Gastrocnemius medialis (tissue), 4 donors: ENCODE data around the gene MDM2. TPM values are rescaled to one million over a fixed set of nuclear protein-coding genes. Genes with fewer than 3 reads are reported as not detected.

ENCODE experiments used
- ATAC-seq, 2 donors: fragments of 150-250 bp; one replicate each; pipeline ENCODE4 v1.9.1; 2016
- DNase-seq, 2 donors: peaks; one replicate each; pipeline ENCODE4 v3.0.0-alpha.2; 2019
- H3K27ac ChIP-seq, 4 donors: fragments of 200-600 bp; sonication (generic); 1 replicate in 1 of 4; 2 replicates in 3 of 4; pipeline ENCODE4 v1.5.1; 2016 to 2018; ENCODE audit warnings: mild to moderate bottlenecking in 2 of 4, moderate library complexity in 1 of 4
- H3K27me3 ChIP-seq, 3 donors: fragments of 200-600 bp; sonication (generic) in 2 of 3; 1 replicate in 1 of 3; 2 replicates in 2 of 3; pipeline versions ENCODE4 v1.5.1 to v1.6.0; 2016 to 2019; ENCODE audit warnings: mild to moderate bottlenecking in 1 of 3, moderate library complexity in 1 of 3
- H3K36me3 ChIP-seq, 2 donors: fragments of 200-600 bp; sonication (generic) in 1 of 2; one replicate each; pipeline ENCODE4 v1.5.1; 2017 to 2018
- H3K4me1 ChIP-seq, 2 donors: fragments of 200-600 bp; sonication (generic) in 1 of 2; one replicate each; pipeline ENCODE4 v1.5.1; 2016 to 2017; ENCODE audit warnings: mild to moderate bottlenecking in 2 of 2
- H3K4me3 ChIP-seq, 4 donors: fragments of 200-600 bp; sonication (generic) in 3 of 4; 1 replicate in 1 of 4; 2 replicates in 3 of 4; pipeline ENCODE4 v1.5.1; 2016 to 2019; ENCODE audit warnings: mild to moderate bottlenecking in 2 of 4
- H3K9me3 ChIP-seq, 3 donors: fragments of 200-600 bp; sonication (generic) in 2 of 3; 1 replicate in 1 of 3; 2 replicates in 2 of 3; pipeline ENCODE4 v1.5.1; 2016 to 2019
- POLR2A ChIP-seq, 2 donors: fragments of 450-650 bp; IDR thresholded peaks; one replicate each; pipeline ENCODE4 v1.6.1; 2017; ENCODE audit warnings: antibody characterized with exemption in 2 of 2, mild to moderate bottlenecking in 2 of 2, moderate library complexity in 2 of 2
- in situ Hi-C, 4 donors: fragments of 200-750 bp; cut with MboI; loops; one replicate each; pipeline versions ENCODE4 v1.15.0 to v1.8.0; 2017; ENCODE audit warnings: low sequenced_read_pairs in 4 of 4
- intact Hi-C: fragments of 100-400 bp; cut with DNase I; formaldehyde crosslinking; loops from one replicate; pipeline ENCODE4 v1.15.1; 2023; ENCODE audit warnings: low total_unique reads
- total RNA-seq, 4 donors: library from RNA; depleted of rRNA; stranded (reverse); fragments of >200 nt; gene quantifications; one replicate each; pipeline versions ENCODE4 v1.1.0 to v1.2.3, GENCODE V29; 2016
- TF ChIP-seq, protein P1 (sequence below), 5 experiments: fragments of 450-650 bp in 3 of 5; fragments of 200-600 bp in 2 of 5; sonication (generic) in 2 of 5; IDR thresholded peaks in 4 of 5; conservative IDR thresholded peaks in 1 of 5; 1 replicate in 4 of 5; 2 replicates in 1 of 5; pipeline ENCODE4 v1.5.1; 2016 to 2019; ENCODE audit warnings: antibody characterized with exemption in 5 of 5, mild to moderate bottlenecking in 3 of 5, moderate library complexity in 3 of 5

The MDM2 gene
- total RNA-seq, 4 donors from 2014 or later = 61.6 to 92.2 (median 70.0) TPM

DNA sequence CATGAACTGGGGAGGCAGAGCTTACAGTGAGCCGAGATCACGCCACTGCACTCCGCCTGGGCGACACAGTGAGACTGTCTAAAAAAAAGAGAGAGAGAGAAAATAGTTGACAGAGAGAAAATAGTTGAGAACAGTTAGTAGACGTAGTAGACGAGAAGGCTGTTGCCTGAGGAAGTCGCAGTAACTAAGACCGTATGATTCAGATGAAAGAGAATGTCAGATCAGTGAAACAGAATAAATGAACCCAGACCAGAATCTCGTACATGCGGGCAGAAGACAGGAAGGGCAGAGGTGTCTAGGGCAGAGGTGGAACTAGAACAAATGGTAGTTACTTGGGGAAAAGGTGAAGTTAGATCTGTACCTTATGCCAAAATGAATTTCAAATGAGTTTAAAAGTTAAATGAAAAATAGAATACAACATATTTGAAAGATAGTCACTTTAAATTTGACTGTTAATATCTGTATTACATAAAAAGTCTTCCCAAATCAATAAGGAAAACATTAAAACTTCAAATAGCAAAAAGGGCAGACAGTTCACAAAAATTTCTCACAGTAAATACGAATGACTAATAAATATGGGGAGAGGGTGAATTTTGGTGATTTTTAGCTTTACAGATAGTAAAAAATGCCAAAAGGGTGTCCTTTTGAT lies 17.7 kb downstream of the MDM2 start:
- peaks cover 0 to 93% of the 10 kb centered on the region in 2 donors for H3K36me3 ChIP-seq
- TF ChIP-seq, protein P1, sequence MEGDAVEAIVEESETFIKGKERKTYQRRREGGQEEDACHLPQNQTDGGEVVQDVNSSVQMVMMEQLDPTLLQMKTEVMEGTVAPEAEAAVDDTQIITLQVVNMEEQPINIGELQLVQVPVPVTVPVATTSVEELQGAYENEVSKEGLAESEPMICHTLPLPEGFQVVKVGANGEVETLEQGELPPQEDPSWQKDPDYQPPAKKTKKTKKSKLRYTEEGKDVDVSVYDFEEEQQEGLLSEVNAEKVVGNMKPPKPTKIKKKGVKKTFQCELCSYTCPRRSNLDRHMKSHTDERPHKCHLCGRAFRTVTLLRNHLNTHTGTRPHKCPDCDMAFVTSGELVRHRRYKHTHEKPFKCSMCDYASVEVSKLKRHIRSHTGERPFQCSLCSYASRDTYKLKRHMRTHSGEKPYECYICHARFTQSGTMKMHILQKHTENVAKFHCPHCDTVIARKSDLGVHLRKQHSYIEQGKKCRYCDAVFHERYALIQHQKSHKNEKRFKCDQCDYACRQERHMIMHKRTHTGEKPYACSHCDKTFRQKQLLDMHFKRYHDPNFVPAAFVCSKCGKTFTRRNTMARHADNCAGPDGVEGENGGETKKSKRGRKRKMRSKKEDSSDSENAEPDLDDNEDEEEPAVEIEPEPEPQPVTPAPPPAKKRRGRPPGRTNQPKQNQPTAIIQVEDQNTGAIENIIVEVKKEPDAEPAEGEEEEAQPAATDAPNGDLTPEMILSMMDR (IDR thresholded peaks at IDR 0.05 in 4 of 5, conservative IDR thresholded peaks at IDR 0.05 in 1 of 5) = no peak
- TF ChIP-seq POLR2A (IDR thresholded peaks at IDR 0.05) = no peak
- ATAC-seq = no peak
- H3K4me3 ChIP-seq = no peak overlapping the region
- intact Hi-C loops (no loop called here), in situ Hi-C loops (loop anchor here in 1 of 4 donors (25.0 kb wide), 1 partner anchor 762 kb away; the partner anchor contains the start of gene CCT2)
- no peaks in the 10 kb centered on the region for H3K9me3 ChIP-seq
- no peak overlapping the region for H3K27ac ChIP-seq
- H3K27me3 ChIP-seq = no peaks in the 10 kb centered on the region
- no peaks in the 10 kb centered on the region for H3K4me1 ChIP-seq
- no peak for DNase-seq

- H3K36me3 ChIP-seq = peaks cover 0 to 89% of the 10 kb centered on the region in 2 donors
- H3K4me1 ChIP-seq = no peaks in the 10 kb centered on the region
- intact Hi-C loops = no loop called here
- no peaks in the 10 kb centered on the region for H3K9me3 ChIP-seq
- ATAC-seq (no peak), DNase-seq (no peak)
- no peak for TF ChIP-seq POLR2A (IDR thresholded peaks at IDR 0.05)
- TF ChIP-seq, protein P1 (IDR thresholded peaks at IDR 0.05 in 4 of 5, conservative IDR thresholded peaks at IDR 0.05 in 1 of 5) = no peak
- H3K27ac ChIP-seq = no peak overlapping the region
- in situ Hi-C loops = loop anchor here in 1 of 4 donors (25.0 kb wide), 1 partner anchor 759 kb away; the partner anchor contains the start of gene CCT2
- no peak overlapping the region for H3K4me3 ChIP-seq
- H3K27me3 ChIP-seq = no peaks in the 10 kb centered on the region
These were observed 20.1 kb downstream of the MDM2 start for GRCh38 chr12:68827895-68828671.

GRCh38 chr12:68828672-68829068 lies 20.7 kb downstream of the MDM2 start:
- Histone ChIP-seq H3K4me3 (no peak overlapping the region), H3K9me3 (no peaks in the 10 kb centered on the region), H3K27me3 (no peaks in the 10 kb centered on the region), H3K36me3 (peaks cover 0 to 86% of the 10 kb centered on the region in 2 donors), H3K27ac (no peak overlapping the region), H3K4me1 (no peaks in the 10 kb centered on the region)
- intact Hi-C loops = no loop called here
- DNase-seq (no peak), ATAC-seq (no peak)
- in situ Hi-C loops = loop anchor here in 1 of 4 donors (25.0 kb wide), 1 partner anchor 759 kb away; the partner anchor contains the start of gene CCT2
- TF ChIP-seq, protein P1 (IDR thresholded peaks at IDR 0.05 in 4 of 5, conservative IDR thresholded peaks at IDR 0.05 in 1 of 5) = no peak
- no peak for TF ChIP-seq POLR2A (IDR thresholded peaks at IDR 0.05)

- no peaks in the 10 kb centered on the region for H3K27me3 ChIP-seq
- H3K9me3 ChIP-seq = no peaks in the 10 kb centered on the region
- H3K4me1 ChIP-seq = no peaks in the 10 kb centered on the region
- ATAC-seq (no peak), DNase-seq (no peak)
- no peak for TF ChIP-seq POLR2A (IDR thresholded peaks at IDR 0.05)
- TF ChIP-seq, protein P1 (IDR thresholded peaks at IDR 0.05 in 4 of 5, conservative IDR thresholded peaks at IDR 0.05 in 1 of 5) = no peak
- H3K36me3 ChIP-seq = peaks cover 0 to 78% of the 10 kb centered on the region in 2 donors
- in situ Hi-C loops = loop anchor here in 1 of 4 donors (25.0 kb wide), 1 partner anchor 756 kb away; the partner anchor contains the start of gene CCT2
- H3K4me3 ChIP-seq = no peak overlapping the region
- no peak overlapping the region for H3K27ac ChIP-seq
- intact Hi-C loops = no loop called here
These were observed 23.3 kb downstream of the MDM2 start for GRCh38 chr12:68831272-68831671.
